Neuronal stem cell (in vitro differentiated cells): Measurements from ENCODE around the gene SHROOM2. TPM values are rescaled to one million over a fixed set of nuclear protein-coding genes. Genes with fewer than 3 reads are reported as not detected.

Experiments
- DNase-seq: peaks from one replicate; pipeline ENCODE4 v3.0.0-alpha.2; 2013; ENCODE audit warnings: low spot score
- H2AFZ ChIP-seq: one replicate; pipeline ENCODE4 v1.6.1; 2013; ENCODE audit warnings: mild to moderate bottlenecking, low read length, inconsistent platforms
- H2AK5ac ChIP-seq: 2 replicates; pipeline ENCODE4 v1.6.1; 2013; ENCODE audit warnings: low read depth, mild to moderate bottlenecking, inconsistent platforms, low read length, moderate library complexity, mixed read lengths
- H2BK120ac ChIP-seq: 2 replicates; pipeline ENCODE4 v1.6.1; 2013; ENCODE audit warnings: low read depth, mild to moderate bottlenecking, inconsistent platforms, low read length, moderate library complexity, mixed read lengths
- H2BK12ac ChIP-seq: one replicate; pipeline ENCODE4 v1.6.1; 2013; ENCODE audit warnings: low read length, inconsistent platforms
- H2BK15ac ChIP-seq: 2 replicates; pipeline ENCODE4 v1.6.1; 2013; ENCODE audit warnings: mild to moderate bottlenecking, low read length, inconsistent platforms, mixed read lengths
- H2BK5ac ChIP-seq: one replicate; pipeline ENCODE4 v1.6.1; 2013; ENCODE audit warnings: inconsistent platforms, mild to moderate bottlenecking, low read length, moderate library complexity
- H3K14ac ChIP-seq: one replicate; pipeline ENCODE4 v1.6.1; 2013; ENCODE audit warnings: low read length, inconsistent platforms
- H3K18ac ChIP-seq: 2 replicates; pipeline ENCODE4 v1.6.1; 2013; ENCODE audit warnings: low read length, inconsistent platforms
- H3K23ac ChIP-seq: 2 replicates; pipeline ENCODE4 v1.6.1; 2013; ENCODE audit warnings: low read depth, mild to moderate bottlenecking, mixed read lengths, low read length, inconsistent platforms; ENCODE audit not compliant: poor library complexity
- H3K27ac ChIP-seq: replicated peaks from 3 replicates; pipeline ENCODE4 v1.5.1; 2013; ENCODE audit warnings: low read length, inconsistent platforms
- H3K27me3 ChIP-seq, 3 experiments: 2 replicates each; pipeline ENCODE4 v1.6.1; 2013; ENCODE audit warnings: low read length in 3 of 3, mild to moderate bottlenecking in 2 of 3, inconsistent platforms in 1 of 3, low read depth in 1 of 3, mixed read lengths in 1 of 3, moderate library complexity in 1 of 3; ENCODE audit not compliant: control insufficient read depth in 3 of 3, insufficient read depth in 3 of 3
- H3K36me3 ChIP-seq, 2 donors: replicated peaks in 1 of 2; 2 replicates each; pipeline ENCODE4 v1.6.1; 2013; ENCODE audit warnings: low read length in 2 of 2; ENCODE audit not compliant: control insufficient read depth in 2 of 2, insufficient read depth in 2 of 2
- H3K4ac ChIP-seq: 2 replicates; pipeline ENCODE4 v1.6.1; 2013; ENCODE audit warnings: inconsistent platforms, mild to moderate bottlenecking, low read length, moderate library complexity
- H3K4me1 ChIP-seq, 2 donors: 1 replicate in 1 of 2; 2 replicates in 1 of 2; pipeline ENCODE4 v1.6.1; 2013; ENCODE audit warnings: low read length in 2 of 2, low read depth in 1 of 2; ENCODE audit not compliant: control insufficient read depth in 2 of 2, insufficient read depth in 1 of 2
- H3K4me2 ChIP-seq: one replicate; pipeline ENCODE4 v1.6.1; 2013; ENCODE audit warnings: mild to moderate bottlenecking, low read length, inconsistent platforms; ENCODE audit not compliant: insufficient read depth, poor library complexity, severe bottlenecking
- H3K4me3 ChIP-seq, 2 donors: 2 replicates each; pipeline ENCODE4 v1.5.1; 2013; ENCODE audit warnings: low read length in 2 of 2, mild to moderate bottlenecking in 2 of 2, inconsistent platforms in 1 of 2, moderate library complexity in 1 of 2
- H3K79me1 ChIP-seq: one replicate; pipeline ENCODE4 v1.6.1; 2013; ENCODE audit warnings: low read depth, mild to moderate bottlenecking, inconsistent platforms, low read length, moderate library complexity
- H3K9ac ChIP-seq: one replicate; pipeline ENCODE4 v1.6.1; 2013; ENCODE audit warnings: mild to moderate bottlenecking, low read depth, low read length, inconsistent platforms; ENCODE audit not compliant: poor library complexity
- H3K9me3 ChIP-seq, 2 donors: replicated peaks in 1 of 2; 2 replicates each; pipeline versions ENCODE3 to v1.6.1; 2013; ENCODE audit warnings: low read length in 2 of 2, mild to moderate bottlenecking in 2 of 2, inconsistent platforms in 1 of 2, low read depth in 1 of 2, mixed read lengths in 1 of 2, moderate library complexity in 1 of 2; ENCODE audit not compliant: control insufficient read depth in 2 of 2, insufficient read depth in 1 of 2
- H4K8ac ChIP-seq: one replicate; pipeline ENCODE4 v1.6.1; 2013; ENCODE audit warnings: low read depth, mild to moderate bottlenecking, inconsistent platforms, low read length, moderate library complexity
- H4K91ac ChIP-seq: one replicate; pipeline ENCODE4 v1.6.1; 2013; ENCODE audit warnings: low read length, low read depth, mild to moderate bottlenecking, inconsistent platforms; ENCODE audit not compliant: poor library complexity
- WGBS, 2 donors: extraction: QIAGEN DNeasy Blood & Tissue Kit; methylation state at CpG; one replicate each; pipeline ENCODE4 v1.1.7; 2013; ENCODE audit warnings: missing lambda C conversion rate in 2 of 2, mixed read lengths in 1 of 2; ENCODE audit not compliant: insufficient read length in 2 of 2, insufficient replicate concordance in 1 of 2; ENCODE audit errors: extremely low coverage in 2 of 2; 5-methylcytosine and 5-hydroxymethylcytosine counted together
- polyA plus RNA-seq, 2 experiments: library from polyadenylated mRNA; stranded (reverse); fragments of 200-250 nt; gene quantifications; one replicate each; pipeline ENCODE4 v1.2.3, GENCODE V29; 2013

The SHROOM2 gene, protein sequence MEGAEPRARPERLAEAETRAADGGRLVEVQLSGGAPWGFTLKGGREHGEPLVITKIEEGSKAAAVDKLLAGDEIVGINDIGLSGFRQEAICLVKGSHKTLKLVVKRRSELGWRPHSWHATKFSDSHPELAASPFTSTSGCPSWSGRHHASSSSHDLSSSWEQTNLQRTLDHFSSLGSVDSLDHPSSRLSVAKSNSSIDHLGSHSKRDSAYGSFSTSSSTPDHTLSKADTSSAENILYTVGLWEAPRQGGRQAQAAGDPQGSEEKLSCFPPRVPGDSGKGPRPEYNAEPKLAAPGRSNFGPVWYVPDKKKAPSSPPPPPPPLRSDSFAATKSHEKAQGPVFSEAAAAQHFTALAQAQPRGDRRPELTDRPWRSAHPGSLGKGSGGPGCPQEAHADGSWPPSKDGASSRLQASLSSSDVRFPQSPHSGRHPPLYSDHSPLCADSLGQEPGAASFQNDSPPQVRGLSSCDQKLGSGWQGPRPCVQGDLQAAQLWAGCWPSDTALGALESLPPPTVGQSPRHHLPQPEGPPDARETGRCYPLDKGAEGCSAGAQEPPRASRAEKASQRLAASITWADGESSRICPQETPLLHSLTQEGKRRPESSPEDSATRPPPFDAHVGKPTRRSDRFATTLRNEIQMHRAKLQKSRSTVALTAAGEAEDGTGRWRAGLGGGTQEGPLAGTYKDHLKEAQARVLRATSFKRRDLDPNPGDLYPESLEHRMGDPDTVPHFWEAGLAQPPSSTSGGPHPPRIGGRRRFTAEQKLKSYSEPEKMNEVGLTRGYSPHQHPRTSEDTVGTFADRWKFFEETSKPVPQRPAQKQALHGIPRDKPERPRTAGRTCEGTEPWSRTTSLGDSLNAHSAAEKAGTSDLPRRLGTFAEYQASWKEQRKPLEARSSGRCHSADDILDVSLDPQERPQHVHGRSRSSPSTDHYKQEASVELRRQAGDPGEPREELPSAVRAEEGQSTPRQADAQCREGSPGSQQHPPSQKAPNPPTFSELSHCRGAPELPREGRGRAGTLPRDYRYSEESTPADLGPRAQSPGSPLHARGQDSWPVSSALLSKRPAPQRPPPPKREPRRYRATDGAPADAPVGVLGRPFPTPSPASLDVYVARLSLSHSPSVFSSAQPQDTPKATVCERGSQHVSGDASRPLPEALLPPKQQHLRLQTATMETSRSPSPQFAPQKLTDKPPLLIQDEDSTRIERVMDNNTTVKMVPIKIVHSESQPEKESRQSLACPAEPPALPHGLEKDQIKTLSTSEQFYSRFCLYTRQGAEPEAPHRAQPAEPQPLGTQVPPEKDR (N-terminal part only)
- polyA plus RNA-seq (2013, experiment 1 of 2), result 5.6 TPM
- 5.7 TPM for polyA plus RNA-seq (2013, experiment 2 of 2)

- Histone ChIP-seq H3K4me1 (peaks cover 4 to 17% of the 10 kb centered on the region in 2 donors), H4K91ac (no peak within 1 kb of the TSS), H2BK12ac (no peak within 1 kb of the TSS), H2AK5ac (no peak within 1 kb of the TSS), H3K36me3 (no peaks in the 10 kb centered on the region), H2AFZ (peak within 1 kb of the TSS; percentile 81), H3K4ac (no peak within 1 kb of the TSS), H3K9ac (peak within 1 kb of the TSS; percentile 83), H4K8ac (no peak within 1 kb of the TSS), H2BK120ac (no peak within 1 kb of the TSS), H3K18ac (peak within 1 kb of the TSS; percentile 87), H2BK15ac (no peak within 1 kb of the TSS), H3K27me3 (no peaks in the 10 kb centered on the region), H3K79me1 (no peaks in the 10 kb centered on the region), H3K4me2 (peak within 1 kb of the TSS; percentile 54), H3K4me3 (peak within 1 kb of the TSS; percentile 75 to 92), H3K9me3 (peaks cover 0 to 2% of the 10 kb centered on the region in 2 donors), H2BK5ac (peak within 1 kb of the TSS; percentile 39), H3K14ac (no peak within 1 kb of the TSS), H3K23ac (no peak within 1 kb of the TSS), H3K27ac (peak within 1 kb of the TSS; percentile 79)
- no CpG with 5 or more reads among the region's 132 CpGs for WGBS, 2 donors
- DNase-seq, result no peak
These were observed at the start of gene SHROOM2 for GRCh38 chrX:9785944-9786797. SHROOM2 (plus strand) TSS chrX:9786429; CDS start chrX:9786546, 117 bp downstream.

DNA sequence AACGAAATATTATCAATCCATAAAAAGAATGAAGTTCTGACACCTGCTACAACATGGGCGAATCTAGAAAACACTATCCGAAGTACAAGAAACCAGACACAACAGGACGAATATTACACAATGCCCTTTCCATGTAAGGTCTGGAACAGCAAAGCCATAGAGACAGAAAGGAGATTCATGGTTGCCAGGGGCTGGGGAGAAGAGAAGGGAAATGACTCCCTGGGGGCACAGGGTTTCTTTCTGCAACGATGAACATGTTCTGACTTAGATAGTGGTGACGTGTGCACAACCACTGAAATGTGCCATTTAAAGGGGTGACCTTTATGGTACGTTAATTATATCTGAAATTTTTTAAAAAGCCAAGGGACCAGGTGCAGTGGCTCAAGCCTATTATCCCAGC lies 48.9 kb upstream of the SHROOM2 start:
- no peak overlapping the region for H3K4me3 ChIP-seq
- no peak overlapping the region for H3K4ac ChIP-seq
- H4K8ac ChIP-seq, result no peak overlapping the region
- no peak overlapping the region for H2BK12ac ChIP-seq
- no peak overlapping the region for H2BK120ac ChIP-seq
- H3K18ac ChIP-seq, result no peak overlapping the region
- no peak overlapping the region for H3K27ac ChIP-seq
- no peak overlapping the region for H2AK5ac ChIP-seq
- H2BK5ac ChIP-seq, result no peak overlapping the region
- H3K14ac ChIP-seq, result no peak overlapping the region
- DNase-seq, result no peak
- H3K9me3 ChIP-seq, result no peaks in the 10 kb centered on the region
- no peak overlapping the region for H3K23ac ChIP-seq
- H2AFZ ChIP-seq, result no peak overlapping the region
- no peak overlapping the region for H3K9ac ChIP-seq
- no peaks in the 10 kb centered on the region for H3K4me1 ChIP-seq
- H3K79me1 ChIP-seq, result no peaks in the 10 kb centered on the region
- no peak overlapping the region for H4K91ac ChIP-seq
- no peaks in the 10 kb centered on the region for H3K36me3 ChIP-seq
- no peak overlapping the region for H2BK15ac ChIP-seq
- H3K27me3 ChIP-seq, result no peaks in the 10 kb centered on the region
- WGBS, 2 donors, result no CpG with 5 or more reads among the region's 7 CpGs
- H3K4me2 ChIP-seq, result no peak overlapping the region

DNA sequence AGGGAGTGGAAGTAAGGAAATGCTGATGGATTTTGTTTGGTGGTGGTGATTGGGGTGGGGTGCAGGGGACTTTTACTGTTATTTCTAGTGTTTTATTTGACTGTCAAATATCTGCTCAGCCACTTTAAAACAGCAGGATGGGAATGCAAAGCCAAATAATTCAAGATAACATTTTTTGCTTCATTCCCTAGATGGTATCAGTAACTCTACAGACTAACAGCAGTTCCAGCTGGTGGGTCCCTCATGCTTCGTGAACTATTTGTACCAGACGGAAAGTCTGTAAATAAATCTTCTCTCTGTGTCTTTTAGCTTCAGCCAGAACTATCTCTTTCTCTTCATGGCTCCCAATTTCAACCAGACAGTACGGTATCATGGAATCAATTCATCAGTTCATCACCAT lies 48.1 kb upstream of the SHROOM2 start:
- no peak overlapping the region for H2BK120ac ChIP-seq
- H3K4ac ChIP-seq, result no peak overlapping the region
- H2BK12ac ChIP-seq, result no peak overlapping the region
- H3K4me1 ChIP-seq, result no peaks in the 10 kb centered on the region
- H3K4me3 ChIP-seq, result no peak overlapping the region
- H2BK15ac ChIP-seq, result no peak overlapping the region
- no peak overlapping the region for H3K27ac ChIP-seq
- no peak overlapping the region for H2AFZ ChIP-seq
- H2BK5ac ChIP-seq, result no peak overlapping the region
- H3K4me2 ChIP-seq, result no peak overlapping the region
- no peaks in the 10 kb centered on the region for H3K27me3 ChIP-seq
- H3K23ac ChIP-seq, result no peak overlapping the region
- H3K14ac ChIP-seq, result no peak overlapping the region
- DNase-seq, result no peak
- no peak overlapping the region for H3K9ac ChIP-seq
- no peak overlapping the region for H4K8ac ChIP-seq
- no peak overlapping the region for H2AK5ac ChIP-seq
- no peak overlapping the region for H4K91ac ChIP-seq
- H3K36me3 ChIP-seq, result no peaks in the 10 kb centered on the region
- no CpG with 5 or more reads among the region's 3 CpGs for WGBS, 2 donors
- no peaks in the 10 kb centered on the region for H3K9me3 ChIP-seq
- no peak overlapping the region for H3K18ac ChIP-seq
- H3K79me1 ChIP-seq, result no peaks in the 10 kb centered on the region
